ENCODE data around the gene ANKS3.

DNA sequence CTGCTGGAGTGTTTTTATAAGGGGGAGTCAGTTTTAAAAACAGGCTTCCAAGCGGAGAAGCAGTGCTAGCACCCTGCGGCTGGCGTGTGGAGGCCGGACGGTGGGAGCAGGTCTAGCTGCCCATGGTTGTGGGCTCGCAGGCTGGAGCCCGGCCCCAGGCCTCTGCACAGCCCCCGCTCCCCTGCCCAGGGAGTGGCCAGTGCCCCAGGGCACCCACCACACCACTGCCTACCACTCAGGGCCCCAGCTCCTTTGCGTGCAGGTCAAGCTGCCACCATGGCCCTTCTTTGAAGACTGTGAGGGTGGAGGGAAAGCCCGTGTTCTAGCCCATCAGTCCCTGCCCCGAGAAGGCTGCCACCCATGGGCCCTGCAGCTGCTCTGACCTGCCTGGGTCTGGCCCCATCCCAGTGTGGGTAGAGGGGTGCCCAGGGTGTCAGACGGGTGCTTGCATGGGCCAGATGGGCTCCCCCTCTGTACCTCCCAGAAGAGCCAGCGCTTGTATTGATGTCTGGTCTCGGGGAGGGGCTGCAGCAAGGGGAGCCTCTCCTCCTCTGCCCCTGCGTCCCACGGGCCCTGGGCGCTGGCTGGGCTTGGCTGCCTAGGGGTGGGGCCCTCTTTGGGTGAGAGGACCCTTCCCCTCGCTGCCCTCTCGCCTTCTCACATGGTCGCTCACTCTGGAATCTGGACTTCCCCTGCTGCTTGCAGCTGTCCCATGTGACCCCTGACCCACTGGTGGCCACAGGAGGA, 42.2 kb downstream of the ANKS3 start:
- TF ChIP-seq, protein P1, sequence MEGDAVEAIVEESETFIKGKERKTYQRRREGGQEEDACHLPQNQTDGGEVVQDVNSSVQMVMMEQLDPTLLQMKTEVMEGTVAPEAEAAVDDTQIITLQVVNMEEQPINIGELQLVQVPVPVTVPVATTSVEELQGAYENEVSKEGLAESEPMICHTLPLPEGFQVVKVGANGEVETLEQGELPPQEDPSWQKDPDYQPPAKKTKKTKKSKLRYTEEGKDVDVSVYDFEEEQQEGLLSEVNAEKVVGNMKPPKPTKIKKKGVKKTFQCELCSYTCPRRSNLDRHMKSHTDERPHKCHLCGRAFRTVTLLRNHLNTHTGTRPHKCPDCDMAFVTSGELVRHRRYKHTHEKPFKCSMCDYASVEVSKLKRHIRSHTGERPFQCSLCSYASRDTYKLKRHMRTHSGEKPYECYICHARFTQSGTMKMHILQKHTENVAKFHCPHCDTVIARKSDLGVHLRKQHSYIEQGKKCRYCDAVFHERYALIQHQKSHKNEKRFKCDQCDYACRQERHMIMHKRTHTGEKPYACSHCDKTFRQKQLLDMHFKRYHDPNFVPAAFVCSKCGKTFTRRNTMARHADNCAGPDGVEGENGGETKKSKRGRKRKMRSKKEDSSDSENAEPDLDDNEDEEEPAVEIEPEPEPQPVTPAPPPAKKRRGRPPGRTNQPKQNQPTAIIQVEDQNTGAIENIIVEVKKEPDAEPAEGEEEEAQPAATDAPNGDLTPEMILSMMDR (IDR thresholded peaks at IDR 0.05) = no peak
- no peak for TF ChIP-seq ZFX (IDR thresholded peaks at IDR 0.05; ENCODE audit: borderline replicate concordance)
